GM18858 (cell line): ENCODE results near the gene SH3GL1.
A peak's percentile ranks its signal among the peaks of the same experiment; 100 is the strongest.

Experiments used
- ATAC-seq: cut with Tn5 transposase; IDR thresholded peaks from one replicate; pipeline ENCODE4 v1.9.1; 2021; ENCODE audit not compliant: unreplicated experiment

Gene SH3GL1

DNA sequence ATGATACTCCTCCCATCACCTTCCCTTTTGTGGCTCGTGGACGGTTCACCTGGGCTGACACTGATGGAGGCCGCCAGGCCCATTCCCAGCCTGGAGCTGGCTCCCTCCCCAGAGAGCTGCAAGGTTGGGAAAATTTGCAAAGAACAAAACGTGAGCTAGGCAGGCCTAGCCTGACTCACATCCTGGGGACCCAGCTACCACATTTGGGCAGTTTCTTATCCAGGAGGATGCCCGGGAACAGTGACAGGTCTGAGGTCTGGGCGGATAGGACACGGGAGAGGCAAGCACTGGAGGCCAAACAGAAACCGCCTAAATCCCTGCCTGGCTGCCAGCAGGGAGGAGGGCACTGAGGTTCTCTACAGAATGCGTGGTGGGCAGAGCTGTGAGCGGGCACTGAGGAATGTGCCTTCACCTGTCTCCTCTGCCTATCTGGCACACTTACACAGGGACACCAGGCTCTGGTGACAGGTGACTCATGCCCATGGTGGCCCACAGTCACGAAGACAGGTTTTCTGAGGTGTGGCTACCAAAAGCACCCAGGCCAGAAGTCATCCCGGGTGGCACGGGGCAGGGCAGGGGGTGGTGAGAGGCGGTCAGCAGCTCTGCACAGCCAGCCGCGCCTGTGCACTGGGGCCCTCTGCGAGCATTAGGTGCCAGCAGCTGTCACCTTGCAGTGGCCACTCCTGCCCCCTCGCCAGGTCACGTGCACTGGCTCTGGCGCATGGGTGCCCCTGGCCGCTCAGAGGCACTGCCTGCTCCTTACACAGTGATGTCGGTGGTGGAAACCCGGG is 23.2 kb downstream of the SH3GL1 start:
- no peak for ATAC-seq

DNA sequence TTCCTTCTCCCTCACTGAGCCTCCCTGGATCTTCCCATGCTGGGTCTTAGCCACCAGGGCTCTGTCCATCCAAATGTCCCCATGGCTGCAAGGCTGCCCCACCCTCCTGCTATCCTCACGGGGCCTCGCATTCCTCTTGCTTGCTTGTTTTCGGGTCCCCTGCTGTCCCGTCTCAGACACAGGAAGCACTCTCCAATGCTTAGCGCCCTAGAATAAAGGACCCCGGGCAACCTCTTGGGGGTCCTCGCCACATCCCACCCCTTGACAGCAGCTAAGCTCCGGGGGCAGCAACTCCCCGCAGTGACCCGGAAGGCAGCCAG is 23.7 kb downstream of the SH3GL1 start:
- no peak for ATAC-seq

DNA sequence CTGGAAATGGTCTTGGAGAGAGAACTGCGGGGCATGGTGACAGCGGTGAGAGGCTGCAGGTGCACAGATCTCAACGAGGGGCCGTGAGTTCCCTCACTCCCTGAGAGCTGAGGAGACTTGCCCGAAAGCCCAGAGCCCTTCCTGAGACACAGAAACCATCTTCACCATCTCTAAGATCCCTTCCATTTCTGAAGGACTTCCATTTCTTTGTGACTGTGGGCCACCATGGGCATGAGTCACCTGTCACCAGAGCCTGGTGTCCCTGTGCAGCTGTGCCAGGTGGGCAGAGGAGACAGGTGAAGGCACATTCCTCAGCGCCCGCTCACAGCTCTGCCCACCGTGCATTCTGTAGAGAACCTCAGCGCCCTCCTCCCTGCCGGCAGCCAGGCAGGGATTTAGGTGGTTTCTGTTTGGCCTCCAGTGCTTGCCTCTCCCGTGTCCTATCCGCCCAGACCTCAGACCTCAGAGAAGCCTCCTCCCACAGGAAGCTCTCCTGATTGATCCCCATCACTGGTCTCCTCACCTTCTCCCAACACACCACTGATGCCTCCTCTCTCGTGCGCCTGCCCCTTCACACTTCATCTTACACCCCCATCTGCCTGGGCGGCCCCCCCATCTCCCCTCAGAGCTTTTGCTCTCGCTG is 24.2 kb downstream of the SH3GL1 start:
- no peak for ATAC-seq

DNA sequence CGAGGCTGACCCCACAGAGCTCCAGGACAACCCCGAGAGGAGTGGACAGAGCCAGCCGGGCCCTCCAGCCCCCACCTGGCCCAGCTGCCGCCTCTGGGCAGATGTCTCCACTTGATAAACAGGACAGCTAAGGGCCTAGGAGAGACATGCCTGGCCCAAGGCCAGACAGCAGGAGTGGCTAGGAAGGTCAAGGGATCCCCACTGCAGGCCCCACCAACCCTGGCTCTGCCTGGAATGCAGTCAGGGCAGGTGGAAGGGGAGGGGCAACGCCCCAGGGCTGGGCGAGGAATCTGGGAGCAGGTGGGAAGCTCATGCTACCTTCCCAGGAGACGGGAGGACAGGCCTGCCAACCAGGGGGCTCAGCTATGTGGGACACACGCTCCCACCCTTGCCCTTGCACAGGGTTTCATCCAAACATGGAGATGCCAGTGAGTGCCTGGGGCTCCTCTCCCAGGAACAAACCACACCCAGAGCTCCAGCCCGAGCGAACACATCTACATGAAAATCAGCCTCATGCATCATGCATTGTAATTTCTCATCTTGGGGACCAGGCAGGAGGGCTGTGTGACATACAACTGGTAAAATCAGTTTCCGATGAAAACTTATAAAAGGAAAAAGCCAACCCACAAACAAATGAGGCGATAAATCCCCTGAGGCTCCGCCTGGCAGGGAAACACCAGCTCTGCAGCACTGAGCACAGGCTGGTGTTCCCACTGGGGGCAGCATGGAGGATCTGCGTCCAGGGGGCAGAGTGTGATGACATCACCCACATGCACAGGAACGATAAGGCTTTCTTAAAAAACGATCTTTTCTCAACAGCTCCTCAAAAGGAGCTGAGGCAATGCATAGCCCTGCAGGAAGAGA is 25.0 kb downstream of the SH3GL1 start:
- no peak for ATAC-seq

GRCh38 chr19:4374498-4375163 is 25.7 kb downstream of the SH3GL1 start:
- ATAC-seq = no peak

DNA sequence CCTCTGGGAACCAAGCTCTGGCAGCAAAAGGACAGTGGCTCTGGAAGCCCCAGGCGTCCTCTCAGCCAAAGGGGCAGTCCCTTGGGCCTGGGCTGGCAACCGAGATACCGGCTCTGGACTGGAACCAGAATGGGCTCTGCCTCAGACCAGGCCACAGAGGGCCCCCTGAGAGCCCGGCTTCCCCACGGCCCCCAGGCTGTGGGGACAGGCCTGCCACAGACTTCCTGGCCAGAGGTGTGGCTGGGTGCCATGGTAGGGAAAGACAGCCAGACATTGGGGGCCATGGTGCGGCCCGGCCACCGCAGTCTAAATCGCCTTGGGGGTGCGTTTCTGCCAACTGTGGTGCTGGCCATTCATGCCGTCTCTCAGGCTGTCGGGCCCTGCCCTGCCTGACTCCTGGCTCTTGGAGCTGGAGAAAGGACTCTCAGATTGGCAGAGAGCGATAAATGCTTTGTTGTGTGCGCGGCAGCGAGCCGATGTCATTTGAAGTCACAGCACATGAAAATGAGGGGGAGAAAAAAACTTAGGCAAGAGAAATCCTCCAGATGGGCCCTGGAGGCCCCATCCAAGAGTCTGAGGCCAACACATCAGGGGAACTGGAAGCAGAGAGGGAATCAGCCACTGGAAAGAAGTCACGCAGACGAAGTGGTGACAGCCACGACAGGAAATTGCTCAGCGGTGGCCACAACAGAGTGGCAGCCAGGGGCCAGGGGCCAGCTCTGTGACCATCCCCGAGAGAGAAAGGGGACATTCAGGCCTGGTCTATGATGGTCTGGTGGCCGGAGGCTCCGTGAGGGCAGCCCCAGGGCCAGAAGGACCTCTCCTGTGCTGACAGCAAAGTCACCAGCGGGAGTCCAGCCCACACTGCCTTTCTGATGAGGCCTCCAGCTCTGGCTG is 26.5 kb downstream of the SH3GL1 start:
- no peak for ATAC-seq

GRCh38 chr19:4373013-4373367 is 27.4 kb downstream of the SH3GL1 start:
- ATAC-seq = no peak

DNA sequence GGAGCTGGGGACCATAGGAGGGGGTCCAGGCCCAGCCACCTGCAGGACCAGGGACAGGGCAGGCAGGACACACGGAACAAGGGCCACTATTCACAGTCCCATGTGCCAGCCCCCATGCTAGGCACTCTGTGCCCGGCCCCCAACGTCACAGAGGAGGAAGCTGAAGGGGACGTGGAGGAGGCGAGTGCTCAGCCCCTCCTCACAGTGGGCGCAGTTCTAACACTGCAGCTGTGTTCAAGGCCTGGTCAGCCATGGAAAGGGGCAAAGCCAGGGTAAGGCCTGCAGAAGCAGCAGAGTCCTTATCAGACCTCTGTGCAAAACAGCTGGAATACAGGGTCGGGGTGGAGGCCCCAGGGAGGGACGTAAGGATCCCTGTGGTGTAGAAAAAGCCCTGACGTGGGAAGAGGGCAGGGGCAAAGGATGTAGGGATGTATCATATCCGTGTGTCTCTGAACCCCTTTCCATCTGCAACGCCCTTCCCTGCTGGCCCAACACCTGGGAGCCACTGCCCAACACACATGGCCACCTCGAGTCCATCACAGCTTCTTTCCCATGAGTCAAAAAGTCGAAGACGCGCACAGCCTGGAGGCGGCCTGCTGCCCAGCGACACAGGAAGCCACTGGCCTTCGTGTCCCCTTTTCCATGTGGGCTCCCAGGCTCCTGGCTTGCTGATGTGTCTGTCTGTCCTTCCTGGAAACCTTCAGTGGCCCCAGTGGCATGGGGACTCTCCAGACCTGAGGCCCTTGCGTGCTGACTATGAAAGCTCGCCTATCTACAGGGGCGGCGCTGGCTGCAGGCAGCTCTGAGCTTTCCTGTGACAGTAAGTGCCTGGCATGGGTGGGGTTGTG is 28.0 kb downstream of the SH3GL1 start:
- ATAC-seq = no peak

DNA sequence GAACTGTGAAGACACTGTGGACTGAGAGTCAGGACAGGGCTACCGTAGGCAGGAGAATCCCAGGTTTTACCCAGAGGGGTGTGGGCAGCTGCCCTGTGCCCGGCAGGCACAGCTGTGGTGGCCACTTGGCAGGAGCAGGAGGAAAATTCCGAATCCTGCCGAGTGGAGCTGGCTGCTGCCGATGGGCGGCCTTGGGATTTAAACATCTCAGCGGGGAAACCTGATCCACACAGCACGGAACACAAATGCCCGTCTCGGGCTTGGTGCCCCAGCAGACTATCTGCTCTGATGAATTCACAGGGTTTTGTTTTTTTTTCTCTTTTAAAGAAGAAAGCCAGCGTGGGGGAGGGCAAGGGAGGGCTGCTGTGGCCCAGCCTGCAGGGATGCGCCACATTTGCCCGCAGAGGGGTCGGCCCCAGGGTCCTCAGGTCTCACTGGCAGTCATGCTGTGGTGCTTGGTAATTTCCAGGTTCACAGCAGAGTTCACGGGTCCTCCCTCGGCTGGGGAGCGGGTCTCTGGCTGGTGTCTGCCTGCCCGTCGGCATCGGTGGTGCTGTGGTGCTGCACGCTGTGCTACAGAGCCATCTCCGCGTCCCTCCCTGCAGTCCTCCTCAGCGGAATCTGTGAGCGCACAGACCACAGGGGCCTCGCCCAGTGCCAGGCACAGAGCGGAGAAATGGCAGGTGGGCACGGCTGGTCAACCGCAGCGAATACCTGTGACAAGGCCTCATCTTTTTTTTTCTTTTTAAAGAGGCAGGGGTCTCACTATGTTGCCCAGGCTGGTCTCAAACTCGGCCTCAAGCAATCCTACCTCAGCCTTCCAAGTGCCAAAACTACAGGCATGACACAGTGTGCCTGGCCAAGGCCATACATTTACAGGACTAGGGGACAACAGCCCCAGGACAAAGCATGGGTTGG is 28.8 kb downstream of the SH3GL1 start:
- no peak for ATAC-seq

- ATAC-seq = no peak
Observed at GRCh38 chr19:4370418-4371041, 29.8 kb downstream of the SH3GL1 start.

- ATAC-seq = peak; percentile 29
Observed at GRCh38 chr19:4369888-4370260, 30.5 kb downstream of the SH3GL1 start.

- ATAC-seq = peak; percentile 39
Observed at GRCh38 chr19:4369109-4369887, 31.0 kb downstream of the SH3GL1 start.

- no peak for ATAC-seq
Observed at GRCh38 chr19:4368128-4368820, 32.1 kb downstream of the SH3GL1 start.

DNA sequence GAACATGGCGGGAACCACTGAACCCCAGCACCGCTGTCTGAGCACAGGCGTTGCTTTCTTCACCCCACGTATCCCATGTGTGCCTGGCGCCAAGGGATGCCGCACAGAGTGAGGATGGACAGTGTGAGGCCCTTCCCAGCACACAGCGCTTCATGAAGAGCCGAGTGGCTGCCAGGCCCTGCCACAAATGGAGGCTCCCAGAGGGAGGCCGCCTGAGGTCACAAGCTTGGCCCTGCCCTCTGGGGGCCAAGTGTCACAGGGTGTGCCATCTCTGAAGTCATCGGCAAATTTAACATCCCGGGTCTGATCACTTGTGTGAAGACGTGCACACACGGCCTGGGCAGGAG is 32.6 kb downstream of the SH3GL1 start:
- ATAC-seq = no peak

- no peak for ATAC-seq
Observed at GRCh38 chr19:4367336-4367723, 33.0 kb downstream of the SH3GL1 start.

- ATAC-seq = no peak
Observed at GRCh38 chr19:4366666-4367335, 33.5 kb downstream of the SH3GL1 start.
